Measurements from ENCODE around the gene NAB2. TPM values are rescaled to one million over a fixed set of nuclear protein-coding genes. Genes with fewer than 3 reads are reported as not detected.

The NAB2 gene
- total and polyA plus RNA-seq, 2 of the 8 experiments (the other 6 are each of a cell fraction or from before 2014, with no cell fraction given): 20.9 to 23.5 TPM

- TF ChIP-seq RBBP5 (IDR thresholded peaks at IDR 0.05; ENCODE audit: borderline replicate concordance, low read depth, low read length) (peak; percentile 82; the same call in 1 of the 2 replicates), CREB1 (IDR thresholded peaks at IDR 0.05) (no peak; the same call in 1 of the 2 replicates), TAF1 (IDR thresholded peaks at IDR 0.05; ENCODE audit: low read depth, low read length) (peak; percentile 28; the same call in 1 of the 2 replicates), RNF2 (IDR thresholded peaks at IDR 0.05; ENCODE audit: borderline replicate concordance, low read depth, low read length, missing control alignments, poor library complexity, severe bottlenecking) (no peak), BCL11A (IDR thresholded peaks at IDR 0.05; ENCODE audit: low read depth in 2 of 2, low read length in 2 of 2) (no peak), JUN (IDR thresholded peaks at IDR 0.05; ENCODE audit: low read depth, low read length) (no peak), BACH1 (IDR thresholded peaks at IDR 0.05; ENCODE audit: low read length) (no peak), ASH2L (IDR thresholded peaks at IDR 0.05; ENCODE audit: low read length) (peak; percentile 56), HDAC2 (IDR thresholded peaks at IDR 0.05; ENCODE audit: borderline replicate concordance in 1 of 2, low read depth in 2 of 2, low read length in 2 of 2) (no peak), USF2 (IDR thresholded peaks at IDR 0.05; ENCODE audit: low read length) (no peak), JUND (IDR thresholded peaks at IDR 0.05; ENCODE audit: low read length) (no peak), CBX5 (IDR thresholded peaks at IDR 0.05; ENCODE audit: low read depth, low read length) (no peak), MAX (IDR thresholded peaks at IDR 0.05) (peak; percentile 50), BRCA1 (IDR thresholded peaks at IDR 0.05; ENCODE audit: low read depth, low read length) (no peak), GTF2F1 (IDR thresholded peaks at IDR 0.05; ENCODE audit: borderline replicate concordance, low read depth, low read length) (no peak), SAP30 (IDR thresholded peaks at IDR 0.05; ENCODE audit: insufficient read depth, insufficient replicate concordance, low read length) (no peak), CHD1 (IDR thresholded peaks at IDR 0.05; ENCODE audit: low read depth, low read length) (no peak), POLR2A (IDR thresholded peaks at IDR 0.05; ENCODE audit: control extremely low read depth in 1 of 2, low read depth in 2 of 2, low read length in 2 of 2) (peak in 1 of 2 experiments; percentile 69; a peak in 2 of 3 replicates)
- TF ChIP-seq, protein P1, sequence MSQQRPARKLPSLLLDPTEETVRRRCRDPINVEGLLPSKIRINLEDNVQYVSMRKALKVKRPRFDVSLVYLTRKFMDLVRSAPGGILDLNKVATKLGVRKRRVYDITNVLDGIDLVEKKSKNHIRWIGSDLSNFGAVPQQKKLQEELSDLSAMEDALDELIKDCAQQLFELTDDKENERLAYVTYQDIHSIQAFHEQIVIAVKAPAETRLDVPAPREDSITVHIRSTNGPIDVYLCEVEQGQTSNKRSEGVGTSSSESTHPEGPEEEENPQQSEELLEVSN (IDR thresholded peaks at IDR 0.05): peak; percentile 67
Observed at GRCh38 chr12:57110104-57111030, 21.5 kb downstream of the NAB2 start (continued).
